ENCODE data around the gene CNKSR2.

CNKSR2 gene

GRCh38 chrX:21678048-21678612, 303.9 kb downstream of the CNKSR2 start:
- DNase-seq = no peak

- no peak for DNase-seq
Measured at GRCh38 chrX:21683941-21684340, 309.7 kb downstream of the CNKSR2 start.

- no peak for DNase-seq
Measured at GRCh38 chrX:21691512-21692018, 317.3 kb downstream of the CNKSR2 start.

GRCh38 chrX:21698272-21698671, 324.1 kb downstream of the CNKSR2 start:
- DNase-seq = no peak

GRCh38 chrX:21699136-21699535, 324.9 kb downstream of the CNKSR2 start:
- no peak for DNase-seq

GRCh38 chrX:21700275-21700674, 326.1 kb downstream of the CNKSR2 start:
- no peak for DNase-seq

GRCh38 chrX:21700967-21701366, 326.7 kb downstream of the CNKSR2 start:
- DNase-seq = no peak

GRCh38 chrX:21702725-21703124, 328.5 kb downstream of the CNKSR2 start:
- no peak for DNase-seq

Measured in CD4-positive, alpha-beta T cell treated with Interleukin-4 for 1 hour (primary cell).